Erythroblast (primary cell): ENCODE results near the gene VPS50.

Source experiments
- GATA1 ChIP-seq: IDR thresholded peaks from 2 replicates; pipeline ENCODE4 v1.6.1; 2011; ENCODE audit warnings: low read depth, mild to moderate bottlenecking, control low read depth, low read length, moderate library complexity
- POLR2A ChIP-seq: IDR thresholded peaks from 2 replicates; pipeline ENCODE4 v1.6.1; 2011; ENCODE audit warnings: mild to moderate bottlenecking, low read length

GRCh38 chr7:93409324-93409723 lies 177.2 kb downstream of the VPS50 start:
- TF ChIP-seq POLR2A (no peak), GATA1 (no peak)
